Esophagus muscularis mucosa (tissue), 4 donors: Measurements from ENCODE around the gene TRDN. TPM values are rescaled to one million over a fixed set of nuclear protein-coding genes. Genes with fewer than 3 reads are reported as not detected.

Experiments
- DNase-seq: peaks from one replicate; pipeline ENCODE4 v3.0.0-alpha.2; 2017; ENCODE audit errors: extremely low spot score
- H3K27ac ChIP-seq, 4 donors: fragments of 200-600 bp; sonication (generic); replicated peaks in 1 of 4; 1 replicate in 3 of 4; 2 replicates in 1 of 4; pipeline ENCODE4 v1.5.1; 2016 to 2019; ENCODE audit warnings: mild to moderate bottlenecking in 1 of 4
- H3K27me3 ChIP-seq, 4 donors: fragments of 200-600 bp; sonication (generic); one replicate each; pipeline versions ENCODE4 v1.5.1 to v1.6.0; 2016 to 2019
- H3K36me3 ChIP-seq, 4 donors: fragments of 200-600 bp; sonication (generic); one replicate each; pipeline ENCODE4 v1.5.1; 2016 to 2019
- H3K4me1 ChIP-seq, 4 donors: fragments of 200-600 bp; sonication (generic); one replicate each; pipeline ENCODE4 v1.5.1; 2016 to 2019
- H3K4me3 ChIP-seq, 4 donors: fragments of 200-600 bp; sonication (generic); 1 replicate in 2 of 4; 2 replicates in 2 of 4; pipeline ENCODE4 v1.5.1; 2016 to 2019; ENCODE audit warnings: mild to moderate bottlenecking in 4 of 4, moderate library complexity in 1 of 4
- H3K9me3 ChIP-seq, 4 donors: fragments of 200-600 bp; sonication (generic); 1 replicate in 3 of 4; 2 replicates in 1 of 4; pipeline ENCODE4 v1.5.1; 2016 to 2019
- EP300 ChIP-seq: sonication (generic); formaldehyde crosslinking; IDR thresholded peaks from one replicate; pipeline ENCODE4 v1.6.1; 2017; ENCODE audit warnings: antibody characterized with exemption
- POLR2A ChIP-seq: fragments of 450-650 bp; IDR thresholded peaks from one replicate; pipeline ENCODE4 v1.6.1; 2017; ENCODE audit warnings: antibody characterized with exemption, moderate library complexity, mild to moderate bottlenecking, low read depth
- POLR2AphosphoS5 ChIP-seq, 2 donors: sonication (generic); formaldehyde crosslinking; IDR thresholded peaks; one replicate each; pipeline ENCODE4 v1.6.1; 2017; ENCODE audit warnings: antibody characterized with exemption in 2 of 2
- WGBS: methylation state at CpG from one replicate; pipeline ENCODE4 v1.1.5; 2018; 5-methylcytosine and 5-hydroxymethylcytosine counted together
- intact Hi-C: fragments of 100-400 bp; cut with DNase I; formaldehyde crosslinking; loops from one replicate; pipeline ENCODE4 v1.15.1; 2023
- total RNA-seq, 4 donors: library from RNA; depleted of rRNA; stranded (reverse); fragments of >200 nt; gene quantifications; one replicate each; pipeline versions ENCODE4 v1.1.0 to v1.2.1, GENCODE V29; 2016
- TF ChIP-seq, protein P1 (sequence below), 3 experiments: fragments of 200-600 bp in 2 of 3; fragments of 450-650 bp in 1 of 3; sonication (generic) in 2 of 3; IDR thresholded peaks; one replicate each; pipeline ENCODE4 v1.5.1; 2017 to 2019; ENCODE audit warnings: antibody characterized with exemption in 3 of 3, mild to moderate bottlenecking in 2 of 3, moderate library complexity in 1 of 3

Gene TRDN
- total RNA-seq, 4 donors from 2014 or later: not detected

DNA sequence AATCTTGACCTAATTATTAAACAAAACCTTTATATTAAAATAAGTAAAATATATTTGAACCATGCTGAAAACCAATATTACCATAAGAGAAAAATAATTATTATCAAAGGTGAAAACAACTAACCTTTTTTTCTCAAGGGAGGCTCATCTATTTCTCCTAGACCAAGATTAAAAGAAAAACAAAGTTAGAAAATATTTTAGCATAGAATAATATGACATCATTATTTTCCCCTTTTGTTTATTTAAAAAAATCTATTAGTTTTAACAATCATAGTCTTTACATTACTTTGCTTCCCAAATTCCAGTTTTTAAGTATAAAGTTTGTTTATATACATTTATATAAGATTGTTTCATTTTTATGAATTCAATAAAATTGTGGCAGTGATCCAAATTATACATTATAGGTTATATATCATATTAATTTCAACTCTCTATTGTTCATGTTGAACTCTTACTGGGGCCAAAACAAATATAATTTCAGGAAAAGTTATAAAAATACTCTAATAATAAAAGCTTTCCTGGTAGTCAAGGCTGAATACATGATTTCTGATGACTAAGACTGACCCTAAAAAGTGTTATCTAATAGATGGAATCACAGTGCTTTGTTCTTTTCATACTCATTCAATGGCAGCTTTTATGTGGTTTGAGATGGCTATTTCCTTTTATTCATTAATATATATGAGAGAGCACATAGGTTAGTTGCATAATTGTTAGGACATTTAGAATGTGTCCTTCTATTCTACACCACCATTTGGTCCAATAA, 89.4 kb downstream of the TRDN start:
- Histone ChIP-seq H3K27ac (no peak overlapping the region), H3K4me1 (peaks cover 0 to 4% (median 0%) of the 10 kb centered on the region in 4 donors), H3K4me3 (no peak overlapping the region), H3K27me3 (no peaks in the 10 kb centered on the region), H3K9me3 (no peaks in the 10 kb centered on the region), H3K36me3 (no peaks in the 10 kb centered on the region)
- TF ChIP-seq POLR2AphosphoS5 (IDR thresholded peaks at IDR 0.05) (no peak), POLR2A (no peak), EP300 (no peak)
- TF ChIP-seq, protein P1, sequence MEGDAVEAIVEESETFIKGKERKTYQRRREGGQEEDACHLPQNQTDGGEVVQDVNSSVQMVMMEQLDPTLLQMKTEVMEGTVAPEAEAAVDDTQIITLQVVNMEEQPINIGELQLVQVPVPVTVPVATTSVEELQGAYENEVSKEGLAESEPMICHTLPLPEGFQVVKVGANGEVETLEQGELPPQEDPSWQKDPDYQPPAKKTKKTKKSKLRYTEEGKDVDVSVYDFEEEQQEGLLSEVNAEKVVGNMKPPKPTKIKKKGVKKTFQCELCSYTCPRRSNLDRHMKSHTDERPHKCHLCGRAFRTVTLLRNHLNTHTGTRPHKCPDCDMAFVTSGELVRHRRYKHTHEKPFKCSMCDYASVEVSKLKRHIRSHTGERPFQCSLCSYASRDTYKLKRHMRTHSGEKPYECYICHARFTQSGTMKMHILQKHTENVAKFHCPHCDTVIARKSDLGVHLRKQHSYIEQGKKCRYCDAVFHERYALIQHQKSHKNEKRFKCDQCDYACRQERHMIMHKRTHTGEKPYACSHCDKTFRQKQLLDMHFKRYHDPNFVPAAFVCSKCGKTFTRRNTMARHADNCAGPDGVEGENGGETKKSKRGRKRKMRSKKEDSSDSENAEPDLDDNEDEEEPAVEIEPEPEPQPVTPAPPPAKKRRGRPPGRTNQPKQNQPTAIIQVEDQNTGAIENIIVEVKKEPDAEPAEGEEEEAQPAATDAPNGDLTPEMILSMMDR (IDR thresholded peaks at IDR 0.05): no peak
- DNase-seq: no peak
- intact Hi-C loops: no loop called here

DNA sequence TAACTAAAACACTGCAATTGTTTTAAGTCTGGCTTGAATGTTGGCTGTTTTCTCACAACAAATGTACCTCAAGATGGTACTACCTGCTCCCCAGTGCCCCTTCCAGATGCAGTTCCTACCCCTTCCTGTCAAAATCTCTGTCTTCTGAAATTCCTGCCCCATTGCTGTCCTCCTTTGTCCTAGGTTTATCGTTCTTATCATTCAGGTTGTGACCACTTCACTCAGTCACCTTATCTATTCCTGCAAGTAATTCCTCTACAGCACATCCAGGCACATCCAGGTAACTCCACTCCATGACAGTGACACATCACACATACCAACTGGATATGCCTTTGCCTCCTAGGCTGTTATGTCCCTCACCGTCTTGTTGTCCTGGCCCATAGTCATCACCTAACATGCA, 90.2 kb downstream of the TRDN start:
- intact Hi-C loops: no loop called here
- Histone ChIP-seq H3K4me1 (peaks cover 0 to 2% (median 0%) of the 10 kb centered on the region in 4 donors), H3K4me3 (no peak overlapping the region), H3K9me3 (no peaks in the 10 kb centered on the region), H3K27ac (no peak overlapping the region), H3K27me3 (no peaks in the 10 kb centered on the region), H3K36me3 (no peaks in the 10 kb centered on the region)
- TF ChIP-seq, protein P1 (IDR thresholded peaks at IDR 0.05): no peak
- TF ChIP-seq EP300: no peak
- TF ChIP-seq POLR2AphosphoS5 (IDR thresholded peaks at IDR 0.05): no peak
- no peak for TF ChIP-seq POLR2A
- DNase-seq: peak; percentile 57
- 81% methylated on average over 2 of the region's 2 CpGs for WGBS

DNA sequence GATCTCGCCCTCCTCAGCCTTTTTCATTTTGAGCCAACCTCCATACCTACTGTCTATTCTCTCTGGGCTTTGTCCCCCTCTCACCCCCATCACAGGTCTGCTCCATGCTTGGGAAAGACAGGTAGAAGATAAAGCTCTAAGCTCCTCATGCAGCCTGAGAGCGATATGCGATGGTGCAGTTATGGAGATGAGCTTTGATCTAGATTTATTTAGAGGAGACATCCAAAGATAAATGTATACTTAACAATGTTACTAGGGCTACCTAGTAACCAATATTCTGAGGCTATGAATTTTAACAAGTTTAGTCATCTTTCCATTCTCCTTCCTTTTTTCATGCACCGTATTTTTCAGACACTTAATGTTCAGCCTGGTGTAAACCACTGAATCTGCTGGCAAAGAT, 95.3 kb downstream of the TRDN start:
- Histone ChIP-seq H3K9me3 (no peaks in the 10 kb centered on the region), H3K36me3 (no peaks in the 10 kb centered on the region)
- intact Hi-C loops: no loop called here

GRCh38 chr6:123533862-123534648, 102.7 kb downstream of the TRDN start:
- no peak for DNase-seq
- Histone ChIP-seq H3K4me3 (no peak overlapping the region), H3K27ac (no peak overlapping the region), H3K27me3 (no peaks in the 10 kb centered on the region), H3K36me3 (no peaks in the 10 kb centered on the region), H3K4me1 (no peaks in the 10 kb centered on the region), H3K9me3 (no peaks in the 10 kb centered on the region)
- TF ChIP-seq POLR2A (no peak), POLR2AphosphoS5 (IDR thresholded peaks at IDR 0.05) (no peak), EP300 (no peak)
- TF ChIP-seq, protein P1 (IDR thresholded peaks at IDR 0.05): no peak
- intact Hi-C loops: no loop called here
- WGBS: 24% methylated on average over 2 of the region's 2 CpGs

More for the DNA sequence above, 95.3 kb downstream of the TRDN start:
- H3K4me1 ChIP-seq: no peaks in the 10 kb centered on the region
- DNase-seq: no peak
- TF ChIP-seq EP300 (no peak), POLR2AphosphoS5 (IDR thresholded peaks at IDR 0.05) (no peak), POLR2A (no peak)
- TF ChIP-seq, protein P1 (IDR thresholded peaks at IDR 0.05): no peak
- no peaks in the 10 kb centered on the region for H3K27me3 ChIP-seq
- H3K27ac ChIP-seq: no peak overlapping the region
- no peak overlapping the region for H3K4me3 ChIP-seq
- 86% methylated on average over 4 of the region's 4 CpGs for WGBS
